Skeletal muscle satellite cell (primary cell): Measurements from ENCODE around the gene EFEMP2.

Experiments used
- H3K27me3 ChIP-seq: 2 replicates; pipeline ENCODE4 v1.7.0; 2013; ENCODE audit warnings: low read length; ENCODE audit not compliant: control insufficient read depth, insufficient read depth
- H3K36me3 ChIP-seq: 2 replicates; pipeline ENCODE4 v1.7.0; 2013; ENCODE audit warnings: mild to moderate bottlenecking, control low read depth, low read length; ENCODE audit not compliant: insufficient read depth
- H3K4me1 ChIP-seq: 2 replicates; pipeline ENCODE4 v1.7.0; 2013; ENCODE audit warnings: low read length; ENCODE audit not compliant: control insufficient read depth, insufficient read depth
- H3K4me2 ChIP-seq: 2 replicates; pipeline ENCODE4 v1.7.0; 2013; ENCODE audit warnings: mild to moderate bottlenecking, low read length
- H3K4me3 ChIP-seq: 2 replicates; pipeline ENCODE4 v1.7.0; 2013; ENCODE audit warnings: low read length
- H3K9ac ChIP-seq: 2 replicates; pipeline ENCODE4 v1.7.0; 2013; ENCODE audit warnings: mild to moderate bottlenecking, low read depth, low read length, moderate library complexity
- H3K9me3 ChIP-seq: replicated peaks from 2 replicates; pipeline ENCODE4 v1.7.0; 2013; ENCODE audit warnings: mild to moderate bottlenecking, control low read depth, low read length

The EFEMP2 gene

DNA sequence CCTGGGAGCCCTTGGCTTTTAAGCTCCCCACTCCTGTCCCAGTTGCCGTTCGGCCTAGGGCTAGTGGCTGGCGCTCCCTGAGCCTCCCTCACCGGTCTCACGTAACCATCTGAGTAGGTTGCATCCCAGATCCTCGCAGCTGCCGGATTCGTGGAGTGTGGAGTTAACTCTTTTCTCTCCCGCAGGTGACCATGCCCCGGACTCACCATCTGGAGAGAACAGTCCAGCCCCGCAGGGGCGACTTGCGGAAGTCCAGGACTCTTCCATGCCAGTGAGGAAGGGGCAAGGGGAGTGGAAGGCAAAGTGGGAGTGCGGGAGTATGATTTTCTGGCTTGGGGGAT is 11.5 kb downstream of the EFEMP2 start:
- H3K36me3 ChIP-seq = peaks cover 58% of the 10 kb centered on the region
- H3K27me3 ChIP-seq = no peaks in the 10 kb centered on the region
- H3K4me2 ChIP-seq = peak overlapping the region; percentile 83
- H3K9me3 ChIP-seq = no peaks in the 10 kb centered on the region
- peaks cover 30% of the 10 kb centered on the region for H3K4me1 ChIP-seq
- peak overlapping the region; percentile 97 for H3K9ac ChIP-seq
- peak overlapping the region; percentile 96 for H3K4me3 ChIP-seq

DNA sequence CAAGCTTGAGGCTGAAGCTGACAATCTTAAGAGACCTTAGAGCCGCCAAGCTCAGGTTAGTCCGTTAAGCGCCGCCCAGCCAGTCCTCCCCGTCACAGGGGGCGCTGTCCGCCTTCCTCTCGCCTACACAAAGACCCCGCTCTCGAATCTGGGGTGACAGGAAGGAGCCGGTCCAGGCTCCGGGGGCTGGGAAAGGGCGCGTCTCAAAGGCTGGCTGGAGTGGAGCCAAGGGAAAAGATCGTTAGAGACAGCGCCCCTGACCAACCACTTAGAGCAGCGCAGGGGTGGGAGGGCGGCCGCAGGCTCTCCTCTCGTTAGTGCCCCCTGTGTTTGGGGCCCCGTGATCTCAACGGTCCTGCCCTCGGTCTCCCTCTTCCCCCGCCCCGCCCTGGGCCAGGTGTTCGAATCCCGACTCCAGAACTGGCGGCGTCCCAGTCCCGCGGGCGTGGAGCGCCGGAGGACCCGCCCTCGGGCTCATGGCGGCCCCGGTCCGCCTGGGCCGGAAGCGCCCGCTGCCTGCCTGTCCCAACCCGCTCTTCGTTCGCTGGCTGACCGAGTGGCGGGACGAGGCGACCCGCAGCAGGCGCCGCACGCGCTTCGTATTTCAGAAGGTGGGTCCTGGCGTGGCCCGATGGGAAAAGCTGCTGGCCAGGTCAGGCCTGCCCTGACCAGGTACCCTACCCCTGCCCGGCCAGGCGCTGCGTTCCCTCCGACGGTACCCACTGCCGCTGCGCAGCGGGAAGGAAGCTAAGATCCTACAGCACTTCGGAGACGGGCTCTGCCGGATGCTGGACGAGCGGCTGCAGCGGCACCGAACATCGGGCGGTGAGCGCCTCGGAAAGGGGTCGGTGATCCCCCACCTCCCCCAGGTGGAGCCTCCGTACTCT is 12.1 kb downstream of the EFEMP2 start, which contains the start of gene MUS81:
Gene MUS81, plus strand, starts transcription at position 156 of the 887 bp plus-strand sequence. Its CDS starts 321 bp downstream, at position 477.
- Histone ChIP-seq H3K4me3 (peak within 1 kb of the TSS; percentile 96), H3K36me3 (peaks cover 58% of the 10 kb centered on the region), H3K27me3 (no peaks in the 10 kb centered on the region), H3K9me3 (no peaks in the 10 kb centered on the region), H3K9ac (peak within 1 kb of the TSS; percentile 97), H3K4me2 (peak within 1 kb of the TSS; percentile 83), H3K4me1 (peaks cover 36% of the 10 kb centered on the region)

- Histone ChIP-seq H3K4me1 (peaks cover 42% of the 10 kb centered on the region), H3K36me3 (peaks cover 58% of the 10 kb centered on the region), H3K9me3 (no peaks in the 10 kb centered on the region), H3K9ac (peak overlapping the region; percentile 97), H3K4me2 (peak overlapping the region; percentile 83), H3K27me3 (no peaks in the 10 kb centered on the region), H3K4me3 (peak overlapping the region; percentile 96)
Observed at GRCh38 chr11:65859812-65860277, 12.8 kb downstream of the EFEMP2 start.

GRCh38 chr11:65859095-65859811 is 13.3 kb downstream of the EFEMP2 start:
- Histone ChIP-seq H3K9me3 (no peaks in the 10 kb centered on the region), H3K9ac (peak overlapping the region; percentile 97), H3K36me3 (peaks cover 58% of the 10 kb centered on the region), H3K4me1 (peaks cover 45% of the 10 kb centered on the region), H3K27me3 (no peaks in the 10 kb centered on the region), H3K4me3 (peak overlapping the region; percentile 96), H3K4me2 (peak overlapping the region; percentile 83)

GRCh38 chr11:65858681-65859087 is 13.9 kb downstream of the EFEMP2 start:
- peak overlapping the region; percentile 96 for H3K4me3 ChIP-seq
- peaks cover 47% of the 10 kb centered on the region for H3K4me1 ChIP-seq
- no peaks in the 10 kb centered on the region for H3K9me3 ChIP-seq
- peak overlapping the region; percentile 97 for H3K9ac ChIP-seq
- H3K4me2 ChIP-seq = peak overlapping the region; percentile 83
- peaks cover 58% of the 10 kb centered on the region for H3K36me3 ChIP-seq
- no peaks in the 10 kb centered on the region for H3K27me3 ChIP-seq

- Histone ChIP-seq H3K9ac (peak within 1 kb of the TSS; percentile 97), H3K9me3 (no peaks in the 10 kb centered on the region), H3K27me3 (no peaks in the 10 kb centered on the region), H3K4me2 (peak within 1 kb of the TSS; percentile 95), H3K36me3 (peaks cover 58% of the 10 kb centered on the region), H3K4me1 (peaks cover 44% of the 10 kb centered on the region), H3K4me3 (peak within 1 kb of the TSS; percentile 96)
Observed at GRCh38 chr11:65857853-65858680, 14.5 kb downstream of the EFEMP2 start, which contains the start of gene CFL1. Gene CFL1 (minus strand): TSS chr11:65858180. CDS start chr11:65858099, 81 bp downstream.

DNA sequence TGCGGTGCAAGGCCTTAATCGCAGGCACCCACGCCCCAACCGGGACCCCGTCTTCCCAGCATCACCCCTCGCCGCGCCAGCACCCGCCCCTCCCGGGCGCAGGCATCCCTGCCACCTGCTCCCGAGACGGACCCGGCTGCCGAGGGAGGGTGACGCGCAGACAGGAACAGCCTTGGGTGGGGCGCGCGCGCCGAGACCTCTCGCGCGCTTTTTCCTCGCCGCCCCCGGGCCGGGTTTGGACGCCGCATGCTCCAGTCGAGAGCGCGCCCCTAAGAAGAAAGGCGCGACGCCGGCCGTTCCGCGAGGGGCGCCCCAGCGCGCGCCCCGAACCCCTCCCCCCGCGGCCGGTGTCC is 15.1 kb downstream of the EFEMP2 start:
- Histone ChIP-seq H3K4me3 (peak overlapping the region; percentile 89), H3K4me1 (peaks cover 39% of the 10 kb centered on the region), H3K4me2 (peak overlapping the region; percentile 95), H3K36me3 (peaks cover 58% of the 10 kb centered on the region), H3K9me3 (no peaks in the 10 kb centered on the region), H3K9ac (peak overlapping the region; percentile 97), H3K27me3 (no peaks in the 10 kb centered on the region)

DNA sequence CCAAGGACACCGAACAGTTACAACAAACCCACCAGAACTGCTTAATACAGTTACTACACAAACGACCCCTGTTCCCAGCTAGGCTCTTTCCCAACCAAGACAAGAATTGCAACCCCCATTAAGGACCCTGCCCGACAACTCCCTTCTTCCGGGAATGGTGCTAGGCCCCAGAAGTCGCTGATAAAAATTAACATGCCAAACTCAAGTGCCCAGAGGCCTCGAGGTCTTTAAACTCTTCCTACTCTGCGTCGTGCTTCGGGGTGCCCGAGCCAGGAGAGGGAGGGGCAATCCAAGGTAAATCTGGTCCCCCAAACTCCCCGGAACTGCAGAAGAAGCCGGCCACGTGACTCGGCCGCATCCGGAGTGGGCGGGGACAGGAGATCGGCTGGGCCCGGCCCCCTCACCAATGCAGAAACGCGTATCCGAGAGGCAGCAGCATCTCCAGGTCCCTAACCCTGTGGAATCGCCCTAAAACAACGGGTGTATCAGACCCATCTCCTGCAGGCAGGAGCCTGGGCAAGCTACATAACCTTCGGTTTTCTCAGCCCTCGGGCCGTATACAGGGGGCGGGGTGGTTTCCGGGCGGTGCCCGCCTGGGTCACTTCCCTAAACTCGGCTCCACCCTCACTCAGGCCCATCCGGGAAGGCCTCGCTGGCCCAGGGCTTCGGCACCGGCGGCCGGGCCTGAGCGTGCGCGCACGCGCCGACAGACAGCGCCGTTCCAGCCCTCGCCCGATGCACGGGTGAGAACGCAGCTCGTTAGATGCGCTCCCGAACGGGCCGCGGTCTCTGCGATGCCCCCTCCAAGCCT is 15.7 kb downstream of the EFEMP2 start:
- H3K4me1 ChIP-seq = peaks cover 35% of the 10 kb centered on the region
- peaks cover 58% of the 10 kb centered on the region for H3K36me3 ChIP-seq
- peak overlapping the region; percentile 97 for H3K9ac ChIP-seq
- no peaks in the 10 kb centered on the region for H3K27me3 ChIP-seq
- H3K4me3 ChIP-seq = peak overlapping the region; percentile 89
- peak overlapping the region; percentile 95 for H3K4me2 ChIP-seq
- H3K9me3 ChIP-seq = no peaks in the 10 kb centered on the region

GRCh38 chr11:65855927-65856363 is 16.7 kb downstream of the EFEMP2 start:
- peaks cover 64% of the 10 kb centered on the region for H3K36me3 ChIP-seq
- peak overlapping the region; percentile 97 for H3K9ac ChIP-seq
- H3K4me3 ChIP-seq = peak overlapping the region; percentile 89
- no peaks in the 10 kb centered on the region for H3K9me3 ChIP-seq
- H3K4me1 ChIP-seq = peaks cover 27% of the 10 kb centered on the region
- peak overlapping the region; percentile 95 for H3K4me2 ChIP-seq
- no peaks in the 10 kb centered on the region for H3K27me3 ChIP-seq
